WI38 (cell line): ENCODE results near the gene CORO6.

Experiments used
- H3K4me3 ChIP-seq: 2 replicates; pipeline ENCODE4 v1.5.1; 2011; ENCODE audit warnings: low read depth, mild to moderate bottlenecking, control low read depth, low read length
- TF ChIP-seq, protein P1 (sequence below): IDR thresholded peaks from 2 replicates; pipeline ENCODE4 v1.5.1; 2012; ENCODE audit warnings: low read depth, mild to moderate bottlenecking, control low read depth, low read length

Gene CORO6

DNA sequence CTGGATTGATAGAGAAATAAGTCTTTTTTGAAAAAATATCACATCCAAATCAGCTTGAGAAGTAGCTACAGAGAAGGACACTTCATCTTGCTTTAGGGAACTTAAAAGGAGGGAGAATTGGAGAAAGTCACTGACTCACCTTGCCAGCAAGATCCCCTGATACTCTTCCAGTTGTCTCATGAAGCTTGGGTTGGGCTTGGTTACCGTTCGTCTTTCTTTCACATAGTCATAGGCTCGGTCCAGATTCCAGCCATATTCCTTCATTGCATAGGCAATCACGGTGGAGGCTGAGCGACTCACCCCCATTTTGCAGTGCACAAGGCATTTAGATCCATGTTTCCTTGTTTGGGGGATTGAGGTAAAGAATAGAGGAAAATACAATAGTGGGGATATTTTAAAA is 25.3 kb upstream of the CORO6 start:
- H3K4me3 ChIP-seq, result no peak overlapping the region
- TF ChIP-seq, protein P1, sequence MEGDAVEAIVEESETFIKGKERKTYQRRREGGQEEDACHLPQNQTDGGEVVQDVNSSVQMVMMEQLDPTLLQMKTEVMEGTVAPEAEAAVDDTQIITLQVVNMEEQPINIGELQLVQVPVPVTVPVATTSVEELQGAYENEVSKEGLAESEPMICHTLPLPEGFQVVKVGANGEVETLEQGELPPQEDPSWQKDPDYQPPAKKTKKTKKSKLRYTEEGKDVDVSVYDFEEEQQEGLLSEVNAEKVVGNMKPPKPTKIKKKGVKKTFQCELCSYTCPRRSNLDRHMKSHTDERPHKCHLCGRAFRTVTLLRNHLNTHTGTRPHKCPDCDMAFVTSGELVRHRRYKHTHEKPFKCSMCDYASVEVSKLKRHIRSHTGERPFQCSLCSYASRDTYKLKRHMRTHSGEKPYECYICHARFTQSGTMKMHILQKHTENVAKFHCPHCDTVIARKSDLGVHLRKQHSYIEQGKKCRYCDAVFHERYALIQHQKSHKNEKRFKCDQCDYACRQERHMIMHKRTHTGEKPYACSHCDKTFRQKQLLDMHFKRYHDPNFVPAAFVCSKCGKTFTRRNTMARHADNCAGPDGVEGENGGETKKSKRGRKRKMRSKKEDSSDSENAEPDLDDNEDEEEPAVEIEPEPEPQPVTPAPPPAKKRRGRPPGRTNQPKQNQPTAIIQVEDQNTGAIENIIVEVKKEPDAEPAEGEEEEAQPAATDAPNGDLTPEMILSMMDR, result no peak

GRCh38 chr17:29645515-29646051 is 22.9 kb upstream of the CORO6 start:
- H3K4me3 ChIP-seq, result no peak overlapping the region
- TF ChIP-seq, protein P1, result no peak

DNA sequence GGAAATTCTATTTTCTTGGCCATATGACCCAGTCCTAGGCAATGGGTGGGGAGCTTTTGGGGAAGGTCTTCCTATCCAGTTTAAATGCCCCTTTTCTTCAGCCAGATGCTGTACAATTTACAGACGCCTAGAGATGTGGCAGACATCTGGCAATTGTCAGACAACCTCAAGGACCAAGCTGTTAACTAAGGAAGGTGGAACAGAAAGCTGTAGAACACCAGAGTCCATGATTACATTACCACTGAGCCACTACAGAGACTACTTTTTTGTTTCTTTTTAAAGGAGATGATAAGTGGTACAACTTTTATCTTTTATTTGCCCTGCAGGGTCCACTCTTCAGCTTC is 21.1 kb upstream of the CORO6 start:
- TF ChIP-seq, protein P1, result no peak

DNA sequence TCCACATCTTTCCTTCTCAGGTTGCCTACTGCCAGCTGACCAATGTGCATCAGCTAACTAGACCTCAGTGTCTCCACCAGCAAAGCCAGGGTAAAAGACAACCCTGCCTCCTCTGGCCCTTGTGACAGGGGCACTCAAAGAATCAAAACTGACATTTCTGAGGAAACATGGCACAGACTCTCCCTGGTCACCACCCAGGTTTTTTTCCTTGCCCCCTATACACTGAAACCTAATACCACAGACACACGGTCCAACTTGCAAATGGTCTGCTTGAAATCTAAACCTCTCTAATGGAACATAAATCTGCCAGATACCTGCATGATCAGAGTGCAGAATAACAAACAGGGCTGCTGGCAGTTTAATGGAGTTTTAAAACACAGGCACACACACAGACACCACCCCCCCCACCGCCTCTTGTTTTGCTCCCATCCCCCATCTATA is 19.5 kb upstream of the CORO6 start:
- no peak overlapping the region for H3K4me3 ChIP-seq
- TF ChIP-seq, protein P1, result no peak

More for the DNA sequence above, 21.1 kb upstream of the CORO6 start:
- no peak overlapping the region for H3K4me3 ChIP-seq

DNA sequence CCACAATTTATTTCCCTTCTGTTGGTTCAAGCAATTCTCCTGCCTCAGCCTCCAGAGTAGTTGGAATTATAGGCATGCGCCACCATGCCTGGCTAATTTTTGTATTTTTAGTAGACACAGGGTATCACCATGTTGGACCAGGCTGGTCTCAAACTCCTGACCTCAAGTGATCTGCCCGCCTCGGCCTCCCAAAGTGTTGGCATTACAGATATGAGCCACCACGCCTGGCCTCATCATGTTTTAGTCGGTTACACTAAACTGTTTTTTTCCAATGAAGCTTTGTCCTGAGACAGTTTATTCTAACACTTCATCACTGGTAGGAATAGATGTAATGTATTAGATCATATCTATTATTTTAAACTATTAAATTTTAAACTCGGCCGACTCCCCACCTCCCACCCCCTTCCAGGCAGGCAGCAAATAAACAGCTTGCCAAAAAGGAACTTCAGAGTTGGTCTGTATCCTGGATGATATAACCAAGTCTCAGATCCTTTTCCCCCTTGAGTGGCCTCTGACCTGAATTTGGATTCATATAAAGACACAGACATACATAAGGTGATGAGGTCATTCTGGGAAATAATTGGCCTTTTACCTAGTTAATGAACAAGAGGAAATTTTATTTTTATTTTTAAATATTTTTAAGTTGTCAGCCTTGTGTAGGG is 18.4 kb upstream of the CORO6 start:
- no peak overlapping the region for H3K4me3 ChIP-seq
- TF ChIP-seq, protein P1, result no peak

DNA sequence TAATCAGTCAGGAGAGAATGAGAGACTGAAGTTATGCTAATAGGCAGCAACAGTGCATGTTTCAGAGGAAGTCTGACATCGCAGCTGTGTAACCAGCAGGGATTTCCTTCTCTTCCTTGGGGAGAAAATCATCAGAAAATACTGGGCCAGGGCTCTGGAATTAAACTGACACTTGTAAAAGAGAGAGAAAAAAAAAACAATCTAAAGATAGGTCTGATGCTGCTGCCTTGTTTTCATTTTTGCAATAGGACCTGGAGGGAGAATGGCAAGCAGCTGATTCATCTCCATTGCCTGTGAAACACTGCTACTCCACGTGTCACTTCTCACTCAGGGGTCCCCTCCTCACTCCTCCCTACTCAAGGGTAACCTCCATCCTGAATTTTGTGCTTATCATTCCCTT is 17.7 kb upstream of the CORO6 start:
- no peak overlapping the region for H3K4me3 ChIP-seq

DNA sequence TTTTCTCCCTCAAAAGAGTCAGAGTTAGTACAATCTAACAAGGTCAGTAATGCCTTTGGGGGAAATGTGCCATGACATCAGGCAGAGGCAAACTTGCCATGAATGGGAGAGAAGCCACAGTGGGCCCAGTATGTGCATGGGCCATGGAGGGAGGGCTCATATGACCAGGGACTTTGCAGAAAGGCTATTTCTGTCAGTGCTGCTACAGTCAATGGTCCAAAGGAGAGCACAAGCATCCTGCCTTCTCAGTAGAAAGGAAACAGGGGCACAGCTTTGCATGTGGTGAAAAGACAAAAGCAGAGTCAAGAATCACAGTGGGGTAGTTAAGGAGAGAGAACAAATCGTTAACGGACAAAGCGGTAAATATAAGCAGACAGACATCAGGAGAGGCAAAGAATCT is 11.2 kb upstream of the CORO6 start:
- TF ChIP-seq, protein P1, result no peak
- no peak overlapping the region for H3K4me3 ChIP-seq

More for the DNA sequence above, 17.7 kb upstream of the CORO6 start:
- TF ChIP-seq, protein P1, result no peak
